ENCODE data around the gene BCAS3. TPM values are rescaled to one million over a fixed set of nuclear protein-coding genes. Genes with fewer than 3 reads are reported as not detected.

BCAS3 gene
- total RNA-seq, 1 experiment from 2014 or later = 6.0 TPM

- in situ Hi-C loops (cut with HindIII; ENCODE audit: low sequenced_read_pairs) = no loop called here
- no peak for DNase-seq (ENCODE audit: low spot score)
These were observed 475.2 kb downstream of the BCAS3 start for GRCh38 chr17:61152898-61153297.

- no peak for DNase-seq (ENCODE audit: low spot score)
- in situ Hi-C loops (cut with HindIII; ENCODE audit: low sequenced_read_pairs) = no loop called here
These were observed 478.1 kb downstream of the BCAS3 start for GRCh38 chr17:61155590-61156237.

GRCh38 chr17:61157246-61157886 lies 479.7 kb downstream of the BCAS3 start:
- DNase-seq (ENCODE audit: low spot score) = no peak
- in situ Hi-C loops (cut with HindIII; ENCODE audit: low sequenced_read_pairs) = no loop called here

GRCh38 chr17:61158376-61158775 lies 480.7 kb downstream of the BCAS3 start:
- DNase-seq (ENCODE audit: low spot score) = no peak
- in situ Hi-C loops (cut with HindIII; ENCODE audit: low sequenced_read_pairs) = no loop called here

- in situ Hi-C loops (cut with HindIII; ENCODE audit: low sequenced_read_pairs) = no loop called here
- no peak for DNase-seq (ENCODE audit: low spot score)
These were observed 481.7 kb downstream of the BCAS3 start for GRCh38 chr17:61159221-61159814.

- no peak for DNase-seq (ENCODE audit: low spot score)
- in situ Hi-C loops (cut with HindIII; ENCODE audit: low sequenced_read_pairs) = no loop called here
These were observed 482.6 kb downstream of the BCAS3 start for GRCh38 chr17:61160204-61160603.

GRCh38 chr17:61160789-61161445 lies 483.3 kb downstream of the BCAS3 start:
- in situ Hi-C loops (cut with HindIII; ENCODE audit: low sequenced_read_pairs) = no loop called here

GRCh38 chr17:61161615-61162134 lies 484.0 kb downstream of the BCAS3 start:
- DNase-seq (ENCODE audit: low spot score) = no peak
- in situ Hi-C loops (cut with HindIII; ENCODE audit: low sequenced_read_pairs) = no loop called here

More at GRCh38 chr17:61160789-61161445, 483.3 kb downstream of the BCAS3 start:
- DNase-seq (ENCODE audit: low spot score) = no peak

- DNase-seq (ENCODE audit: low spot score) = no peak
- in situ Hi-C loops (cut with HindIII; ENCODE audit: low sequenced_read_pairs) = no loop called here
These were observed 486.9 kb downstream of the BCAS3 start for GRCh38 chr17:61164517-61164916.

- no peak for DNase-seq (ENCODE audit: low spot score)
- in situ Hi-C loops (cut with HindIII; ENCODE audit: low sequenced_read_pairs) = no loop called here
These were observed 489.4 kb downstream of the BCAS3 start for GRCh38 chr17:61167075-61167474.

- in situ Hi-C loops (cut with HindIII; ENCODE audit: low sequenced_read_pairs) = no loop called here
- DNase-seq (ENCODE audit: low spot score) = no peak
These were observed 490.9 kb downstream of the BCAS3 start for GRCh38 chr17:61168506-61168905.

- no peak for DNase-seq (ENCODE audit: low spot score)
- in situ Hi-C loops (cut with HindIII; ENCODE audit: low sequenced_read_pairs) = no loop called here
These were observed 496.7 kb downstream of the BCAS3 start for GRCh38 chr17:61174310-61174709.

- DNase-seq (ENCODE audit: low spot score) = no peak
These were observed 497.9 kb downstream of the BCAS3 start for GRCh38 chr17:61175298-61176142.

GRCh38 chr17:61177351-61177750 lies 499.7 kb downstream of the BCAS3 start:
- no peak for DNase-seq (ENCODE audit: low spot score)
- in situ Hi-C loops (cut with HindIII; ENCODE audit: low sequenced_read_pairs) = no loop called here

More at GRCh38 chr17:61175298-61176142, 497.9 kb downstream of the BCAS3 start:
- in situ Hi-C loops (cut with HindIII; ENCODE audit: low sequenced_read_pairs) = no loop called here

- no peak for DNase-seq (ENCODE audit: low spot score)
- in situ Hi-C loops (cut with HindIII; ENCODE audit: low sequenced_read_pairs) = no loop called here
These were observed 500.6 kb downstream of the BCAS3 start for GRCh38 chr17:61178284-61178683.

- in situ Hi-C loops (cut with HindIII; ENCODE audit: low sequenced_read_pairs) = no loop called here
- no peak for DNase-seq (ENCODE audit: low spot score)
These were observed 501.7 kb downstream of the BCAS3 start for GRCh38 chr17:61179380-61179806.

- DNase-seq (ENCODE audit: low spot score) = no peak
- in situ Hi-C loops (cut with HindIII; ENCODE audit: low sequenced_read_pairs) = no loop called here
These were observed 506.1 kb downstream of the BCAS3 start for GRCh38 chr17:61183793-61184192.

- DNase-seq (ENCODE audit: low spot score) = no peak
- in situ Hi-C loops (cut with HindIII; ENCODE audit: low sequenced_read_pairs) = no loop called here
These were observed 507.7 kb downstream of the BCAS3 start for GRCh38 chr17:61185385-61185784.

GRCh38 chr17:61187038-61187437 lies 509.4 kb downstream of the BCAS3 start:
- DNase-seq (ENCODE audit: low spot score) = no peak
- in situ Hi-C loops (cut with HindIII; ENCODE audit: low sequenced_read_pairs) = no loop called here

Data from G401 (cell line).